Adipocyte (in vitro differentiated cells): ENCODE data around the gene ATP5MK.
"Not testable (repeated sequence)": the region's sequence is repeated elsewhere in the genome, so short reads cannot be mapped to it uniquely, and the experiment has no call there.

ENCODE experiments used
- DNase-seq: peaks from one replicate; pipeline ENCODE4 v3.0.0-alpha.2; 2015; ENCODE audit warnings: low read depth
- H3K27me3 ChIP-seq: replicated peaks from 2 replicates; pipeline ENCODE4 v1.7.0; 2013; ENCODE audit warnings: mild to moderate bottlenecking, low read length, moderate library complexity; ENCODE audit not compliant: control insufficient read depth, insufficient read depth
- H3K36me3 ChIP-seq: 2 replicates; pipeline ENCODE4 v1.7.0; 2013; ENCODE audit warnings: low read length, mild to moderate bottlenecking, moderate library complexity; ENCODE audit not compliant: control insufficient read depth, insufficient read depth, severe bottlenecking
- H3K4me1 ChIP-seq: 2 replicates; pipeline ENCODE4 v1.7.0; 2013; ENCODE audit warnings: mild to moderate bottlenecking, low read length, moderate library complexity; ENCODE audit not compliant: control insufficient read depth, insufficient read depth
- H3K4me3 ChIP-seq: 2 replicates; pipeline ENCODE4 v1.7.0; 2013; ENCODE audit warnings: mild to moderate bottlenecking, low read length, moderate library complexity
- H3K9ac ChIP-seq: 2 replicates; pipeline ENCODE4 v1.7.0; 2013; ENCODE audit warnings: mild to moderate bottlenecking, low read length, moderate library complexity
- H3K9me3 ChIP-seq: 2 replicates; pipeline ENCODE4 v1.7.0; 2013; ENCODE audit warnings: mild to moderate bottlenecking, low read length, moderate library complexity; ENCODE audit not compliant: control insufficient read depth

ATP5MK gene

DNA sequence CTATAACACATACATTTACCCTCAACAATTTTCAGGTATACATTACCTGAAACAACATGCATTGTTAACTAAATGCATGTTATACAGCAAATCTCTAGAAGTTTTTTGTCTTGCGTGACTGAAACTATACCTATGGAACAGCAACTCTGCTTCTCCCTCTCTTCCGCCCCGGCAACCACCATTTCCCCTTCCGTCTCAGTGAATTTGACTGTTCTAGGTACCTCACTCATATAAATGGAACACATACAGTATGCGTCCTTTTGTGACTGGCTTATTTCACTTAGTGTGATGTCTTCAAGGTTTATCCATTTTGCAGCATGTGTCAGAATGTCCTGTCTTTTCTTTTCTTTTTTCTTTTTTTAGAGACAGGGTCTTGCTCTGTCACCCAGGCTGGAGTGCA is 33.4 kb upstream of the ATP5MK start:
- DNase-seq: no peak
- Histone ChIP-seq H3K9ac (no peak overlapping the region), H3K27me3 (no peaks in the 10 kb centered on the region), H3K4me3 (no peak overlapping the region), H3K4me1 (peaks cover 14% of the 10 kb centered on the region), H3K9me3 (no peaks in the 10 kb centered on the region), H3K36me3 (peaks cover 77% of the 10 kb centered on the region)

DNA sequence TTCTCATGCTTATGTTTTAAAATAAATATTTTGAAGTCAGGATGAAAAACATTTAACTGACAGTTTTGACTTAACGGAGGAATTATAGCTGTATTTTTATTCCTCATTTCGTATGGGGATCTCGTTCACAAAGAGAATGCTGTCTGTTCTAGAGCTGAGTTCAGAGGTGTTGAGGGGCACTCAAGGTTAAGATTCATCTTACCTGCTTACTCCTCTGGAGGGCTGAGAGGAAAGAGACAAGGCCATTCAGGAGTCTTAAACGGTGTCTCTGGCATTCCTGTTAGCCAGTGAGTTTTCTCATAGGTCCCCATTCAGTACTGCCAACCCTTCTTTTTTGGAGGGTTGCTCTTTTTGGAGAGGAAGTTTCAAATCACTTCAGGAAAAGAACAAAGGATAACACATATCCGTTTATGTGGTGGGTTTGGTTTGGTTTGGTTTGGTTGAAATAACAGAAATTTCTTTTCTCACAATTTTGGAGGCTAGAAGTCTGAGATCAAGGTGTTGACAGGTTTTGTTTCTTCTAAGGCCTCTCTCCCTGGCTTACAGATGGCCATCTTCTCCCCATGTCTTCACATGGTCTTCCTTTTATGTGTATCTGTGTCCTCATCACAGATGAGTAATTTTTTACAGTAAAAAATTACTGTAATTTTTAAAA is 32.8 kb upstream of the ATP5MK start:
- H3K36me3 ChIP-seq: peaks cover 78% of the 10 kb centered on the region
- H3K4me1 ChIP-seq: peaks cover 9% of the 10 kb centered on the region

DNA sequence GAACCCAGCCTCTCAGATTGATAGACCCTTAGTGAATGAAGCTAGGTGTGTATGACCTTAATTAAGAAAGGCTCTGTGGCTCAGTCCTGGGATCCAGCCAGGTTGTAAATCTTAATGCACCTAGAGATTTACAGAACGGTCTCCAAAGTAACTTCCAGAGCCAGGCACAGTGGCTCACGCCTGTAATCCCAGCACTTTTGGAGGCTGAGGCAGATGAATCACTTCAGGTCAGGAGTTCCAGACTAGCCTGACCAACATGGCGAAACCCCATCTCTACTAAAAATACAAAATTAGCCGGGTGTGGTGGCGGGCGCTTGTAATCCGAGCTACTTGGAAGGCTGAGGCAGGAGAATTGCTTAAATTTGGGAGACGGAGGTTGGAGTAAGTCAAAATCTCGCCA is 31.6 kb upstream of the ATP5MK start:
- H3K4me3 ChIP-seq: no peak overlapping the region
- H3K9me3 ChIP-seq: no peaks in the 10 kb centered on the region
- H3K36me3 ChIP-seq: peaks cover 88% of the 10 kb centered on the region
- no peak overlapping the region for H3K9ac ChIP-seq
- DNase-seq: no peak
- no peaks in the 10 kb centered on the region for H3K27me3 ChIP-seq
- H3K4me1 ChIP-seq: no peaks in the 10 kb centered on the region

More for the DNA sequence above, 32.8 kb upstream of the ATP5MK start:
- H3K27me3 ChIP-seq: no peaks in the 10 kb centered on the region
- no peaks in the 10 kb centered on the region for H3K9me3 ChIP-seq
- H3K9ac ChIP-seq: no peak overlapping the region
- DNase-seq: no peak
- no peak overlapping the region for H3K4me3 ChIP-seq

DNA sequence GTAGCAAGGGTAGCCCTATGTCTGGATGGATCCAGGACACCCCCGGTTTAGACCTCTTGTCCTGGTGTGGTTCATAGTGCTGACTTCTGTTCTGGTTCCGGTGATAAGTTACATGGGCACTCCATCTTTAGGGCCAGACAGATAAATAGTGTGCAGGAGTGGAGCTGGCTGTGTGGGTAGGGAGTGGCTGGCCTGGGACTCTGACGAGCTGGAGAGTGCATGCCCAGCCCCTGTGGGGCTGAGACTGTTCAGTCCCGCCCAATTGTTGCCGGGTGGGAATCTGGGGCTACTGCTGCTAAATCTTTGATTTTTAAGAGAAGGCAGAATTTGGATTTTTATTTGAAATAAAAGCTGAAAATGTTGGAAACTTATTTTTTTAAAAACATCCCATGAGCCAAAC is 27.5 kb upstream of the ATP5MK start:
- Histone ChIP-seq H3K9ac (no peak overlapping the region), H3K27me3 (no peaks in the 10 kb centered on the region), H3K36me3 (peaks cover 89% of the 10 kb centered on the region)

GRCh38 chr10:103419101-103419500 is 22.8 kb upstream of the ATP5MK start:
- peaks cover 92% of the 10 kb centered on the region for H3K36me3 ChIP-seq
- H3K4me3 ChIP-seq: no peak overlapping the region
- peaks cover 18% of the 10 kb centered on the region for H3K4me1 ChIP-seq
- H3K27me3 ChIP-seq: no peaks in the 10 kb centered on the region
- no peaks in the 10 kb centered on the region for H3K9me3 ChIP-seq
- DNase-seq: no peak
- H3K9ac ChIP-seq: no peak overlapping the region

More for the DNA sequence above, 27.5 kb upstream of the ATP5MK start:
- no peaks in the 10 kb centered on the region for H3K4me1 ChIP-seq
- H3K4me3 ChIP-seq: no peak overlapping the region
- H3K9me3 ChIP-seq: no peaks in the 10 kb centered on the region
- DNase-seq: no peak

GRCh38 chr10:103417601-103418000 is 21.3 kb upstream of the ATP5MK start:
- Histone ChIP-seq H3K4me1 (peaks cover 22% of the 10 kb centered on the region), H3K36me3 (peaks cover 92% of the 10 kb centered on the region), H3K27me3 (no peaks in the 10 kb centered on the region), H3K4me3 (no peak overlapping the region), H3K9me3 (no peaks in the 10 kb centered on the region), H3K9ac (no peak overlapping the region)
- no peak for DNase-seq

GRCh38 chr10:103417148-103417469 is 20.8 kb upstream of the ATP5MK start:
- not testable (repeated sequence) for H3K4me3 ChIP-seq, H3K9me3 ChIP-seq, H3K9ac ChIP-seq, DNase-seq, H3K27me3 ChIP-seq
- Histone ChIP-seq H3K36me3 (peaks cover 91% of the 10 kb centered on the region), H3K4me1 (peaks cover 22% of the 10 kb centered on the region)

DNA sequence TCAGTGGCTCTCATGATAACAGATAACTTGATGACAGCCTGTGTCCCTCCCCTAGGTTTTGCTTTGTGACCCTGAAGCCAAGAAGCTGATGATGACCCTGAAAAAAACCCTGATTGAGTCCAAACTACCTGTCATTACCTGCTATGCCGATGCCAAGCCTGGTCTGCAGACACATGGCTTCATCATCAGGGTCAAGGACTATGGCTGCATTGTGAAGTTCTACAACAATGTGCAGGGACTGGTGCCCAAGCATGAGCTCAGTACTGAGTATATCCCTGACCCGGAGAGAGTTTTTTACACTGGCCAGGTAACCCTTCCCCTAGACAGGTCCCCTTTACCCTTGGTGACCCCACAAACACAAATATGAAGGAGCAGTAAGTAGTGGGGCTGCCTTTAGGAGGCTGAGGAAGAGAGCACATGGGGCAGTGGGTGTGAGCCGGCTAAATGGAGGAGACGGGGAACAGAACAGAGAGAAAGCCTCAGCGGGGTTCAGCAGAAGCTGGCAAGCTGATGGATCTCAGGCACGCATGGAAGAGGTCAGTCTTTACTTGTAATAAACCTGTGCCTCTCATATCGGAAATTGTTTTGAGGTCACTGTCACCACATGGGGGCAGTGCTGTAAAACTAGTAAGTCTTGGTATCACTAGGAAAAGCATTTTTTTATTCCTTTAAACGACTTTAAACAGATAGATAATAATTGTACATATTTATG is 20.3 kb upstream of the ATP5MK start:
- H3K9me3 ChIP-seq: no peaks in the 10 kb centered on the region
- no peak overlapping the region for H3K4me3 ChIP-seq
- no peaks in the 10 kb centered on the region for H3K27me3 ChIP-seq
- H3K36me3 ChIP-seq: peaks cover 95% of the 10 kb centered on the region
- DNase-seq: peak; percentile 81
- no peak overlapping the region for H3K9ac ChIP-seq
- peaks cover 22% of the 10 kb centered on the region for H3K4me1 ChIP-seq

GRCh38 chr10:103415581-103415980 is 19.3 kb upstream of the ATP5MK start:
- no peak overlapping the region for H3K9ac ChIP-seq
- H3K9me3 ChIP-seq: no peaks in the 10 kb centered on the region
- H3K36me3 ChIP-seq: peaks cover 95% of the 10 kb centered on the region
- no peaks in the 10 kb centered on the region for H3K27me3 ChIP-seq
- no peak overlapping the region for H3K4me3 ChIP-seq
- no peak for DNase-seq
- H3K4me1 ChIP-seq: peaks cover 22% of the 10 kb centered on the region

DNA sequence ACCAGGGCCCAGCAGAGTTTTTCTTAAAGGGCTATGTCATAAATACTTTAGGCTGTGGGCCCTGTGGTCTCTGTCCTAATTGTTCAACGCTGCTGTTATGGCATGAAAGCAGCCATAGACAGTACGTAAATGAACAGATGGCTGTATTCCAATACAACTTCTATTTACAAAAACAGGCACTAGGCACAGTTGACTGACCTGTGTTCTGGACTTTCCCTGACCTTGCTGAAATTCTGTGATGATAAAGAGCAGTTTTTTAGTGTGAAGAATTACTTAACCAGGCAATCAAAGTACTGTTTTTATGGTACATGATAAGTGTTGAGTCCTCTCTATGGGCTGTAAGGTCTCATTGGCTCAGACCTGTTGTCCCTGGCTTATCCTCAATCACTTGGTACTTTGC is 17.3 kb upstream of the ATP5MK start:
- H3K9me3 ChIP-seq: no peaks in the 10 kb centered on the region
- H3K4me3 ChIP-seq: no peak overlapping the region
- H3K36me3 ChIP-seq: peaks cover 95% of the 10 kb centered on the region
- H3K9ac ChIP-seq: no peak overlapping the region
- no peaks in the 10 kb centered on the region for H3K27me3 ChIP-seq
- peaks cover 22% of the 10 kb centered on the region for H3K4me1 ChIP-seq
- no peak for DNase-seq

DNA sequence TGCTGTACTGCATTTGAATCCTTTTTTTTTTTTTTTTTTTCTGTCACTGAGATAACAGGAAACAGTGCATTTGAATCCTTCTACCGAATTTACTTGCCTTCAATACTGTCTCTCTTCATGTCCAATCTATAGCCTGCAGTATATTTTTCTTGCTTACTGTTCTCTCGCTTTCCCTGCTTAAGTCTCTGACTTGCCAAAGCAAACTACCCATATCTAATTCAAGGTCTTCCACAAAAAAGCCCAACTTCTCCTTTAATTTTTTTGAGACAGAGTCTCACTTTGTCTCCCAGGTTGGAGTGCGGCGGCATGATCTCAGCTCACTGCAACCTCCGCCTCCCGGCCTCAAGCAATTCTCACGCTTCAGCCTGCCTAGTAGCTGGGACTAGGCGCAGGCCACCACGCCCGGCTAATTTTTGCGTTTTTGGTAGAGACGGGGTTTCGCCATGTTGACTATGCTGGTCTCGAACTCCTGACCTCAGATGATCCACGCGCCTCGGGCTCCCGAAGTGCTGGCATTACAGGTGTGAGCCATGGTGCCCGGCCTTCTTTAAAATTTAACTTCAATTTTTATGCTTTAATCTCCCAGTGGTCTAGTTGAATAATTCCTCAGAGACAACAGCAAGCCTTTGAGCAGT is 1.0 kb upstream of the ATP5MK start:
- Histone ChIP-seq H3K27me3 (no peaks in the 10 kb centered on the region), H3K4me3 (peak overlapping the region; percentile 99), H3K36me3 (peaks cover 46% of the 10 kb centered on the region), H3K9me3 (no peaks in the 10 kb centered on the region), H3K9ac (peak overlapping the region; percentile 100), H3K4me1 (peaks cover 26% of the 10 kb centered on the region)
- DNase-seq: peak; percentile 32
